DOHH2 (cell line): Measurements from ENCODE around the gene C2.

ENCODE experiments used
- CTCF ChIP-seq: fragments of 200-600 bp; sonication (generic); IDR thresholded peaks from one replicate; pipeline ENCODE4 v1.5.1; 2014; ENCODE audit warnings: antibody characterized with exemption, mild to moderate bottlenecking, low read depth, low read length; ENCODE audit not compliant: poor library complexity, severe bottlenecking
- EZH2phosphoT487 ChIP-seq: fragments of 200-600 bp; sonication (generic); IDR thresholded peaks from 2 replicates; pipeline ENCODE4 v1.6.1; 2017; ENCODE audit warnings: borderline replicate concordance, mild to moderate bottlenecking, antibody characterized with exemption, low read length, moderate library complexity, mixed read lengths

GRCh38 chr6:31977816-31978431, 50.4 kb downstream of the C2 start:
- TF ChIP-seq CTCF (no peak), EZH2phosphoT487 (no peak)
